Ovary (tissue), 9 donors: ENCODE results near the gene ADM5. TPM values are rescaled to one million over a fixed set of nuclear protein-coding genes. Genes with fewer than 3 reads are reported as not detected.
A peak's percentile ranks its signal among the peaks of the same experiment; 100 is the strongest.

ENCODE experiments used
- DNase-seq, 5 donors: peaks; one replicate each; pipeline ENCODE4 v3.0.0-alpha.2; 2019 to 2020
- H3K27ac ChIP-seq, 2 donors: fragments of 200-600 bp; one replicate each; pipeline versions ENCODE4 v1.5.1 to v1.8.0; 2019 to 2022
- H3K27me3 ChIP-seq: fragments of 200-600 bp; one replicate; pipeline ENCODE4 v1.8.0; 2022
- H3K36me3 ChIP-seq: fragments of 200-600 bp; sonication (generic); one replicate; pipeline ENCODE4 v1.5.1; 2019
- H3K4me1 ChIP-seq: one replicate; pipeline ENCODE4 v1.8.1; 2013; ENCODE audit warnings: mild to moderate bottlenecking, moderate library complexity; ENCODE audit not compliant: insufficient read depth
- H3K4me3 ChIP-seq: fragments of 200-600 bp; sonication (generic); one replicate; pipeline ENCODE4 v1.5.1; 2017
- H3K9me3 ChIP-seq, 2 donors: fragments of 200-600 bp in 1 of 2; sonication (generic) in 1 of 2; one replicate each; pipeline versions ENCODE4 v1.5.1 to v1.8.1; 2013 to 2019; ENCODE audit warnings: mild to moderate bottlenecking in 1 of 2, moderate library complexity in 1 of 2
- CTCF ChIP-seq, 3 donors: fragments of 450-650 bp in 2 of 3; fragments of 200-600 bp in 1 of 3; IDR thresholded peaks; one replicate each; pipeline versions ENCODE4 v1.5.1 to v1.8.0; 2016 to 2022; ENCODE audit warnings: antibody characterized with exemption in 3 of 3, mild to moderate bottlenecking in 1 of 3
- EP300 ChIP-seq: sonication (generic); formaldehyde crosslinking; IDR thresholded peaks from one replicate; pipeline ENCODE4 v1.6.1; 2017; ENCODE audit warnings: antibody characterized with exemption
- POLR2A ChIP-seq: fragments of 450-650 bp; IDR thresholded peaks from one replicate; pipeline ENCODE4 v1.6.1; 2017; ENCODE audit warnings: antibody characterized with exemption, mild to moderate bottlenecking, moderate library complexity
- WGBS, 3 donors: extraction: QIAGEN DNeasy Blood & Tissue Kit in 1 of 3; methylation state at CpG; one replicate each; pipeline versions ENCODE4 v1.1.5 to v1.1.7; 2013 to 2017; 5-methylcytosine and 5-hydroxymethylcytosine counted together
- intact Hi-C, 4 donors: fragments of 100-400 bp; cut with DNase I; formaldehyde crosslinking; loops; one replicate each; pipeline versions ENCODE4 v1.11.0 to v1.15.1; 2022 to 2023
- polyA plus RNA-seq, 2 donors: library from polyadenylated mRNA; stranded (reverse); fragments of 200-250 nt in 1 of 2; fragments of 350-450 nt in 1 of 2; fragmentation: Illumina TruSeq in 1 of 2; extraction: RNeasy Lipid Tissue Mini Kit (QIAGEN cat#74804) in 1 of 2; gene quantifications; one replicate each; pipeline ENCODE4 v1.2.3, GENCODE V29; 2013 to 2014
- total RNA-seq, 7 donors: library from RNA; depleted of rRNA in 2 of 7; stranded (reverse); fragments of >200 nt in 2 of 7; fragmentation: NEBNext Ultra II Directional in 3 of 7; extraction: Animal tissue kit (Norgen Biotek cat#: 25700) in 3 of 7; gene quantifications; one replicate each; pipeline versions ENCODE4 v1.1.0 to v1.2.4, GENCODE V29; 2016 to 2023
- donor health status: DM: no; HTN: no; CAD: no; lungs with moderate emphysema.
- donor health status: DM: no; HTN: no; CAD: no.
- donor health status: Bipolar disorder and iron deficiency.
- donor health status: DM: yes; HTN: yes; CAD: no.
- donor health status: DM: no; HTN: no; CAD: no.
- donor health status: DM: yes; HTN: yes; CAD: no.

Gene ADM5
- total and polyA plus RNA-seq, 9 donors, result 0.48 to 1.9 (median 1.3) TPM; not detected in 1

- no peak overlapping the region for H3K4me3 ChIP-seq
- TF ChIP-seq CTCF (IDR thresholded peaks at IDR 0.05) (no peak), EP300 (no peak), POLR2A (no peak)
- H3K27me3 ChIP-seq, result no peaks in the 10 kb centered on the region
- DNase-seq, result no peak
- WGBS, 3 donors, result 85 to 90% (median 89%) methylated on average over 16 to 17 of the region's 17 CpGs
- intact Hi-C loops, result no loop called here
- H3K9me3 ChIP-seq, result no peaks in the 10 kb centered on the region
- no peaks in the 10 kb centered on the region for H3K36me3 ChIP-seq
- no peak overlapping the region for H3K27ac ChIP-seq
- H3K4me1 ChIP-seq, result peaks cover 5% of the 10 kb centered on the region
Measured at GRCh38 chr19:49646586-49646985, 42.8 kb upstream of the ADM5 start.

- Histone ChIP-seq H3K27me3 (no peaks in the 10 kb centered on the region), H3K36me3 (no peaks in the 10 kb centered on the region), H3K27ac (no peak overlapping the region), H3K9me3 (no peaks in the 10 kb centered on the region), H3K4me3 (no peak overlapping the region), H3K4me1 (no peaks in the 10 kb centered on the region)
- TF ChIP-seq CTCF (IDR thresholded peaks at IDR 0.05) (no peak), EP300 (no peak), POLR2A (no peak)
- WGBS, 3 donors, result 92 to 94% (median 94%) methylated on average over 71 to 72 of the region's 72 CpGs
- intact Hi-C loops, result no loop called here
- peak in 1 of 5 donors; percentile 39 for DNase-seq
Measured at GRCh38 chr19:49651029-49651819, 38.2 kb upstream of the ADM5 start.

- H3K27me3 ChIP-seq, result no peaks in the 10 kb centered on the region
- H3K27ac ChIP-seq, result no peak overlapping the region
- 93 to 95% (median 93%) methylated on average over 110 of the region's 110 CpGs for WGBS, 3 donors
- intact Hi-C loops, result no loop called here
- no peak overlapping the region for H3K4me3 ChIP-seq
- no peaks in the 10 kb centered on the region for H3K36me3 ChIP-seq
- H3K4me1 ChIP-seq, result no peaks in the 10 kb centered on the region
- DNase-seq, result peak in 1 of 5 donors; percentile 33
- TF ChIP-seq CTCF (IDR thresholded peaks at IDR 0.05) (no peak), POLR2A (no peak), EP300 (no peak)
- no peaks in the 10 kb centered on the region for H3K9me3 ChIP-seq
Measured at GRCh38 chr19:49651820-49652550, 37.4 kb upstream of the ADM5 start.

- no peak for DNase-seq
- H3K9me3 ChIP-seq, result no peaks in the 10 kb centered on the region
- H3K27me3 ChIP-seq, result no peaks in the 10 kb centered on the region
- TF ChIP-seq CTCF (IDR thresholded peaks at IDR 0.05) (no peak), POLR2A (no peak), EP300 (no peak)
- no peak overlapping the region for H3K27ac ChIP-seq
- WGBS, 3 donors, result 84 to 89% (median 86%) methylated on average over 58 of the region's 58 CpGs
- intact Hi-C loops, result no loop called here
- H3K36me3 ChIP-seq, result no peaks in the 10 kb centered on the region
- H3K4me1 ChIP-seq, result no peaks in the 10 kb centered on the region
- no peak overlapping the region for H3K4me3 ChIP-seq
Measured at GRCh38 chr19:49652551-49653465, 36.6 kb upstream of the ADM5 start.
